8988T (cell line): ENCODE data around the gene UTF1.

Source experiments
- DNase-seq: peaks from one replicate; pipeline ENCODE4 v3.0.0; 2011

Gene UTF1, protein sequence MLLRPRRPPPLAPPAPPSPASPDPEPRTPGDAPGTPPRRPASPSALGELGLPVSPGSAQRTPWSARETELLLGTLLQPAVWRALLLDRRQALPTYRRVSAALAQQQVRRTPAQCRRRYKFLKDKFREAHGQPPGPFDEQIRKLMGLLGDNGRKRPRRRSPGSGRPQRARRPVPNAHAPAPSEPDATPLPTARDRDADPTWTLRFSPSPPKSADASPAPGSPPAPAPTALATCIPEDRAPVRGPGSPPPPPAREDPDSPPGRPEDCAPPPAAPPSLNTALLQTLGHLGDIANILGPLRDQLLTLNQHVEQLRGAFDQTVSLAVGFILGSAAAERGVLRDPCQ

DNA sequence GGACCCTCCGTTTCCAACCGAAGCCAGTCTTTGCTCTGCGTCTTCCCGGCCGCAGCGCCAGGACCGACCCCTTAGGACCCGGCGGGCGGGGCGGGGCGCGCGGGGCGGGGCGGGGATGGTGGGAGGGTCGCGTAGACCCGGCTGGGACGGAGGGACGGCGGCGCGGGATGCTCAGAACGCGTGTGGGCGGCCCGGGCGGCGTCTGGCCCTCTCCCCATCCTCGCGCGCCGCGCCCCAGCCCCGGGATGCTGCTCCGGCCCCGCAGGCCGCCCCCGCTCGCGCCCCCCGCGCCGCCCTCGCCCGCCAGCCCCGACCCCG is at the start of gene UTF1:
TSS of gene UTF1 (plus strand) at position 174 of the 318 bp plus-strand sequence. CDS start at position 246, 72 bp downstream.
- DNase-seq = no peak

GRCh38 chr10:133180965-133181639 is 48.9 kb upstream of the UTF1 start:
- no peak for DNase-seq

DNA sequence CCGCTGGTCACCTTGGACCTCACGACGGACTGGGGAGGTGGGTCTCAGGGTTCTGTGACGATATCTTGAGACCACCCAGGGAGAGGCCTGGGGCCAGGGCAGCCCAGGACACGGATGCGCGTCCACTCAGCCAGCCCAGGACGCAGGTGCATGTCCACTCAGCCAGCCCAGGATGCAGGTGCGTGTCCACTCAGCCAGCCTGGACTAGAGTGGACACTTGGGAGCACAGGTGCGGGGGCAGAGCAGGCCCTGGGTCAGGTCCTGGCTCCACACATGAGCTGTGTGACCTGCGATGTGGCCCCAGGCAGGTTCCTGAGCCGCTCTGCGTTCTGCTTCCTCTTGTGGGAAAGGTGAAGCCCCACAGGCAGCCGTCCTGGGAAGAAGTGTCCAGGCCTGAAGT is 47.8 kb upstream of the UTF1 start:
- DNase-seq = no peak

DNA sequence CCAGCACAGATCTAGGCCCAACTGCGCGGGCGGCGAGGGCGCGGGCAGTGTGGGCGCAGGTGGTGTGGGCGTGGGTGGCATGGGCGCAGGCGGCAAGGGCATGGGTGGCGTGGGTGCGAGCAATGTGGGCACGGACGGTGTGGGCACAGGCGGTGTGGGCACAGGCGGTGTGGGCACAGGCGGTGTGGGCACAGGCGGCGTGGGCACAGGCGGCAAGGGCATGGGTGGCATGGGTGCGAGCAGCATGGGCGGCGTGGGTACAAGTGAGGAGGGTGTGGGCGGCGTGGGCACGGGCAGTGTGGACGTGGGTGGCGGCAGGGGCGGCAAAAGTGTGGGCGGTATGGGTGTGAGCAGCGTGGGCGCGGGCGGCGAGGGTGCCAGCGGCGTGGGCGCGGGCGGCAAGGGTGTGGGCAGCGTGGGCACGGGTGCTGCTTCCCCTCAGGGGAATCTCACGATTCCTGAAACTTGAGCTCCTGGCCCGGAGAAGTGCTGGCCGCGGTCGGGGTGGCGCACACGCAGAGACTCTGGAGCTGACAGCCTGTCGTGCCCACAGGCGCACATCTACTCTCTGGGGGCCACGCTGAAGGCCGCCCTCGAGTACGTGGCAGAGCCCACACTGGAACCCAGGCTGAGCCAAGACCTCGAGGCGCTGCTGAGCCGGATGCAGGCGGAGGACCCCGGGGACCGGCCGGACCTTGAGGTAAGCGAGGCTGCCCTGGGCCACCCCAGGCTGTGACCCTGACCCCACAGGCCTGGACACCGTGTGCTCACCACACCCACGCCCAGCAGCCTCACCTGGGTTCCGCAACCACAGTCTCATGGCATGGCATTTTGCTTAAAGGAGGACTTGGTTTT is 47.0 kb upstream of the UTF1 start:
- no peak for DNase-seq

- no peak for DNase-seq
These were observed 46.2 kb upstream of the UTF1 start for GRCh38 chr10:133183646-133184378.

DNA sequence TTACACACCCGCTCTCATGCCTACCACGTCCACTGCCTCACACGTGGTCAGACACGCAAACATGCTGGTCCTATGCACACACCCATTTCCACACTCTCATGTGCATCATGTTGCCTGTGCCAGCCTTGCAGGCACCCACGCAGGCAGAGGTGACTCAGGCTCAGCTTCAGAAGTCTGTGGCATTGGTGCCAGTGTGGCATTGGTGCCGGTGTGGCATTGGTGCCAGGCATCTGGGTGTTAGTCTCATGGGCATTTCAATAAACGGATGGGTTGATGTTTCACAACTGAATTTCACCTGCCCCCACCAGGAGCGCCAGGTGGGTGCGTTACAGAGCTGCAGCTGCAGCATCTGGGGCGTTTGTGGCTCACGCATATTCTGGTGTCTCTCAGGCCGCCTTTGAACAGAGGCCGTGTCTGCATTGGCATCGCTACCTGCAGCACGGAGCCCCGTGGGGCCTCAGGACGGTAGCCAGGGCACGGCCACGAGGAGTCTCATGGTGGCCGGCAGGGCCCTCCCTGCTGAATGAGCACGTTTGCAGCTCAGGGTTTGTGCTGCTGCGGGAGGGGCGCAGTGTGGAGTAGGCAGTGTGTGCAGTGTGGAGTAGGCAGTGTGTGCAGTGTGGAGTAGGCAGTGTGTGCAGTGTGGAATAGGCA is 45.3 kb upstream of the UTF1 start:
- DNase-seq = no peak

- DNase-seq = no peak
These were observed 44.6 kb upstream of the UTF1 start for GRCh38 chr10:133185421-133185820.

DNA sequence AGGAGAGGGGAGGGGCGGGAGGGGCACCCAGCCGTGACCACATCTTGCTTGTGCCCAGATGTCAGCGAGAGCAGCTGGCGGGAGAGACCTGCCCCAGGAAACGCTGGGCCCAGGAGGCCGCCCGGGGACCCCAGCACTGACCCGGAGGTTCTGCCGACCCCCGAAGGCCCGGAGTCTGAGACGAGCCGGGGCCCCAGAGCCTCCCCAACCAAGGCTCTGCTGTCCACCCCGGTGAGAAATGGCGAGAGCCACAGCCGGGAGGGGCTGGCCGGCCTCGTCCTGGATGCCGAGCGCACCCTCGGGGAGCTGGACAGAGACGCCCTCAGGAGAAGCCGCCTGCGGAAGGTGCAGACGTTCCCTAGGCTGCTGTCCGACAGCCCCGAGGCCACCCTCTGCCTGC is 44.1 kb upstream of the UTF1 start:
- DNase-seq = no peak

GRCh38 chr10:133186416-133187090 is 43.5 kb upstream of the UTF1 start:
- no peak for DNase-seq

DNA sequence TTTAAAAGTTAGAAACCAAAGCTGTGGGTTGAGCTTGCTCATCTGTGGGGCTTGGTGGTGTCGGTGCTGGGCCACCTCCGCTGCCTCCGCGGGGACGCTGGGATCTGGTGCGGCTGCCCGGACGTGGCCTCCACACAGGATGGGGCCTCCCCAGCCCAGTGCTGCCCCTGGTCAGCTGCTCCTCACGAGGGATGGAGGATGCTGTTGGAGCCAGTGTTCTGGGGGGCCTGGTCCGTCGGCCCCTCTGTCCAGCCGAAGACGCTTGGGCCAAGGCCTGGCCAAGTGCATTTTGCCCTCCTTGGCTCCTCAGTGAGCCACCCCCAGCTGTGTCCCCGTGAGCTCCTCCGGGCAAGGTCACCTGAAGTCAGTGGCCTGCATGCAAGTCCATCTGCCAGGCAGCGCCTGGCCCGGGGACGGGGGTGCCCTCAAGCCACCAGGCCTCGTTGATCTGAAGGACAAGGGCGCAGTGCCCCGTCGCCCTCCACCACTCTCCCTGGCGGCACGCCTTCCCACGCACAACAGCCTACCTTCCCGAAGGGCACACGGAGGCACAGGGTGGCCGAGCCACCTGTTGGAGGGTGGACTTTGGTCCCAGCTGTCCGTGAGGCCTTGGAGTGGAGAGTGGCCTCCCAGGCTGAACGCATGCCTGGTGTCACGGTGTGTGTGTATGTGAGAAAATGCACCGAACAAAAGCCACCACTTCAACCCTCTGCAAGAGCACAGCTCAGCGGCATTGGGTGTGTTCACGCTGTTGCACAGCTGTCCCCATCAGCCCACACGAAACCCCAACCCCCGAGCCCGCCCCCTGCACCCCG is 42.7 kb upstream of the UTF1 start:
- no peak for DNase-seq

DNA sequence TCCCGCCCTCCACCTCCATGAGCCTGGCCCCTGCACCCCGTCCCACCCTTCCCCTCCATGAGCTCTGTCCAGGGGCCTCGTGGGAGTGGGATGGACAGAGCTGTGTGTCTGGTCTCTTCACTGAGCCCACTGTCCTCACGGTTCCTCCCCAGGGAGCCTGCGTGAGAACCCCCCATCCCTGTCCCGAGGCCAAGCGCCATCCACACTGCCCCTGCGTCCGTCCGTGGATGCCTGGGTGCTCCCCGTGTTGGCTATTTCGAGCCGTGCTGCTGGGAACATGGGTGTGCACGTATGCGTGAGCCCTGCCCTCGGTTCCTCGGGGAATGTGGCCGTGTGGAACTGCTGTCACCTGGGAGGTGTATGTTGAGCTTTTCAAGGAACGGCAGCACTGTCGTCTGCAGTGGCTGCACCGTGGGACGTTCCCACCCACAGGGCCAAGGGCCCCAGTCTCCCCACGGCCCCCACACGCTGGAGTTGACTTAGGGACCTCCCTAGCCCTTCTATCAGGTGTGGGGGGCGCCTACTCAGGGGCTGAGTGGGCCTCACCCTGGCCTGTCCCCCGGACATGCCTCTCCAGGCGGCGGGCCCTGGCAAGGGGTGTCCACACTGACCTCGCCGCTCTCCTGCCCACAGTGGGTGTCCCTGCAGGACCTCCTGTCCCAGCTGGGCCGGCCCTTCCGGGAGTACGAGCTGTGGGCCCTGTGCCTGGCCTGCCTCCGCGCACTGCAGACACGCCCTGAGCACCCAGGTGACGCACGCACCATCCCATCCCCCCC is 41.9 kb upstream of the UTF1 start:
- no peak for DNase-seq

DNA sequence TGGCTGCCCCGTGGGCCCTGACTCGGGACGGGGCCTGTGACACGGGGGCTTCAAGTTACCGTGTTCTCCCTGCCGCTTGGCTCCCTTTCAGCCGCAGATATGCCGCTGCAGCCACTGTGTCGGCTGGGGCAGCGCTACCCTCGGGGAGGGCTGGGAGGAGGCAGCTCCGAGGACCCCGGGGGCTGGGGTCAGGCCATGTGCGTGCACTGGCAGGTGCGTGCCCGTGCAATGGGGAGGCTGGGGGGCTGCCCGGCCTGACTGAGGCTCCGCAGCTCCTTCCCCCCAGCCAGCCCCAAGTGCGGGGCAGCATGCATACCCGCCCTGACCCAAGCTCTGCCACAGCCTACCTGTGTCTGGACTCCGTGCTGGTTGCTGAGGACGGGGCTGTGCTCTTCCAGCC is 40.8 kb upstream of the UTF1 start:
- DNase-seq = no peak

- no peak for DNase-seq
These were observed 40.3 kb upstream of the UTF1 start for GRCh38 chr10:133189726-133190125.

- DNase-seq = no peak
These were observed 39.8 kb upstream of the UTF1 start for GRCh38 chr10:133190225-133190624.

DNA sequence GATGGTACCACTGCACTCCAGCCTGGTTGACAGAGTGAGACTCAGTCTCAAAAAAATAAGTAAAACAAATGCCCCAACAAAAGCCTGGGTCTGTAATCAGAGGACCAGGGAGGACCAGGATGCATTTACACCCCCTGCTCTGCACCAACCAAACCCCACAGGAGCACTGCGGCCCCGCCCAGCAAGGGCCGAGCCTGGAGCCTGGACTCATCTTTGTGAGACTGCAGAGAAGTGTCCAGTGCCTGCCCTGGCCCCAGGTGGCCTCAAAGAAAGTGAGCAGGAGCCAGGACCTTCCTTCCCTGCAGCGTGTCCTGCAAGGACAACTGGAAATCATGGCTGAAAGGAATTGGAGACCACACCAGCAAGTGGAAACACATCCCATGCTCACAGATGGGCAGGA is 38.4 kb upstream of the UTF1 start:
- DNase-seq = no peak

DNA sequence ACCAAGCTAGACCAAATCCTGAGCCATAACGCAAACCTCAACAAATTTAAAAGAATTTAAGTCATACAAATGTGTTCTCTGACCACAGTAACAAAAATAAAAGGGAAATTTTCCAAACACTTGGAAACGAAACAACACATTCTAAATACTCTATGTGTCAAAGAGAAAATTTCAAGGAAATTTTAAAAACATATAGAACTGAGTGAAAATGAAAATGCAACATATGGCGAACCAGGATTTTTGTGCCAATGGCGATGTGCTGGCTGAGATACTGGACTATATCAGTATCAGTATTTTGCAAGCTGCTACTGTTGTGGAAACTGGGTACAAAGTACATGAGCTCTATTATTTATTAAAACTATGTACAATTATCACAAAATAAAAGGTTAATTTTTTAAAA is 35.9 kb upstream of the UTF1 start:
- DNase-seq = no peak

DNA sequence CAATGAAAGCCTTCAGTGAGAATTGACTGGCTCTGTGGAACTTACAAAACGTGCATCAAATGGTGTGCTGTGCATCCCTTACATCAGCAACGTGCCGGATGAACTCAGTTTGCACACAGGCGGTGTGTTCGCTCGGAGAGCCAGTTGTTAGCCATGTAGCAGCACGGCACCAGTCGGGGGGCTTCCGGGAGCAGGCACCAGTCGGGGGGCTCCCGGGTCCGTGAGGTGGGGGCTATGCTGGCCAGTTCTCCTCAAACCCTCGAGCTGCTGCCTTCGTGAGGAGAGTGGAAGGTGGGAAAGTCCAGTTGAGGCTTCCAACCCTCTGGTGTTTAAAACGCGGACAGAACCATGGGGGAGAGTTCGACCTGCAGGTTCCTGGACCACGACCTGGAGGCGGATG is 34.9 kb upstream of the UTF1 start:
- no peak for DNase-seq

DNA sequence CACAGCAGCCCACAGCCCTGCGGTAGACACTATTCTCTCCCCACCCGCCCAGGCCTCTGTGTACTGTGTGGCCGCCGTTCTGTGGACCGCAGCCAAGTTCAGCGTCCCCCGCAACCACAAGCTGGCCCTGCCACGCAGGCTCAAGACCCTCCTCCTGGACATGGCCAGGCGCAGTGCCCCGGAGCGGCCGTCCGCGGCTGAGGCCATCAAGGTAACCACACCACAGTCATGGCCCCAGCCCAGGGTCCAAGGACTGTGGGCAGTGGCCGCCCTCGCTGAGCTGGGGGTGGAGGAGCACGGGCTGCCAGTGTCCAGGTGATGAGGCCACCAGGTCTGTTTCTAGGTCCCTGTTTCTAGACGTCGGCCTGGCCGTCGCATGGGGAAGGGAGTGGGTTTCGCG is 34.4 kb upstream of the UTF1 start:
- no peak for DNase-seq

DNA sequence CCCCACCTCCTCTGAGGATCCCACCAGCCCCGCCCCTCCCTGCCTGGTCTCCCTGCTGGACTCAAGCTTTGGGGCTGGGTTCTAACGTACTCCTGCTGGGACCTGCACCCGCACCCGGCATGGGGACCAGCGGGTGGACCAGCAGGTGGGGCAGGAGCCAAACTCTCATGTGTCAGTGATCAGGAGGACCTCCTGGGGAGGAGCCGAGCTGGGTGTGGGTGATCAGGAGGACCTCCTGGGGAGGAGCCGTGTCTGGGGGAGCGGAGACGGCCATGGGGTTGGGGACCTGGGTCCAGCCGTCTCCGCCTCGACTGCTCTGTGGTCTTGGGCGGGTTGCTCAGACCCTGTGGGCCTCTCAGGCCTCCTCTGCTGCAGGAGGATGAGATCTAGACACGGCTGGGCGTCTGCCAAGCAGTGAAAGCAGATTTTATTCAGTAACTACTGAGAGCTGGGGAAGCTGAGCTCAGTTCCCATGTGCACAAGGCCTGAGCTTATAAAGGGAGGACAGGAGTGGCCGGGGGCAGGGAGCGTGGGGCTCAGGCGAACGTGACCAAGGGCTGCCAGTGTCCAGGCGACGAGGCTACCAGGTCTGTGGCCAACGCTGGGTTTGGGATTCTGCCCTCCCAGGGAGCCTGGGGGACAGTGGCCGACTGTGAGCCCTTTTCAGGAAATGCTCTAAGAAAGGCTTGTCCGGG is 33.6 kb upstream of the UTF1 start:
- no peak for DNase-seq
